GM19328 (cell line): ENCODE data around the gene PAN3.

ENCODE experiments used
- ATAC-seq: cut with Tn5 transposase; IDR thresholded peaks from one replicate; pipeline ENCODE4 v1.9.1; 2021; ENCODE audit warnings: mild to moderate bottlenecking, moderate library complexity; ENCODE audit not compliant: unreplicated experiment

The PAN3 gene

GRCh38 chr13:28283600-28283999, 145.3 kb downstream of the PAN3 start:
- ATAC-seq, result no peak

- no peak for ATAC-seq
Measured at GRCh38 chr13:28286263-28286662, 147.9 kb downstream of the PAN3 start.

- ATAC-seq, result no peak
Measured at GRCh38 chr13:28297341-28297740, 159.0 kb downstream of the PAN3 start.

- ATAC-seq, result no peak
Measured at GRCh38 chr13:28299916-28300315, 161.6 kb downstream of the PAN3 start.

GRCh38 chr13:28301839-28302238, 163.5 kb downstream of the PAN3 start:
- ATAC-seq, result no peak

GRCh38 chr13:28306325-28306724, 168.0 kb downstream of the PAN3 start:
- no peak for ATAC-seq

- no peak for ATAC-seq
Measured at GRCh38 chr13:28313579-28313978, 175.2 kb downstream of the PAN3 start.

- no peak for ATAC-seq
Measured at GRCh38 chr13:28314879-28315278, 176.5 kb downstream of the PAN3 start.

- no peak for ATAC-seq
Measured at GRCh38 chr13:28316129-28316528, 177.8 kb downstream of the PAN3 start.

- ATAC-seq, result no peak
Measured at GRCh38 chr13:28316836-28317235, 178.5 kb downstream of the PAN3 start.

- no peak for ATAC-seq
Measured at GRCh38 chr13:28318496-28318895, 180.2 kb downstream of the PAN3 start.

- ATAC-seq, result no peak
Measured at GRCh38 chr13:28319528-28319927, 181.2 kb downstream of the PAN3 start.

- no peak for ATAC-seq
Measured at GRCh38 chr13:28320209-28320608, 181.9 kb downstream of the PAN3 start.

- no peak for ATAC-seq
Measured at GRCh38 chr13:28320884-28321574, 182.7 kb downstream of the PAN3 start.

GRCh38 chr13:28321756-28322155, 183.4 kb downstream of the PAN3 start:
- no peak for ATAC-seq

GRCh38 chr13:28322256-28322905, 184.0 kb downstream of the PAN3 start:
- ATAC-seq, result no peak

GRCh38 chr13:28324181-28324789, 185.9 kb downstream of the PAN3 start:
- no peak for ATAC-seq

- no peak for ATAC-seq
Measured at GRCh38 chr13:28325022-28325421, 186.7 kb downstream of the PAN3 start.

- ATAC-seq, result no peak
Measured at GRCh38 chr13:28326056-28326455, 187.7 kb downstream of the PAN3 start.

- no peak for ATAC-seq
Measured at GRCh38 chr13:28327373-28328270, 189.3 kb downstream of the PAN3 start.

- ATAC-seq, result no peak
Measured at GRCh38 chr13:28328271-28328607, 189.9 kb downstream of the PAN3 start.
